Epithelial cell of esophagus (primary cell): ENCODE results near the gene EDN1.

Source experiments
- DNase-seq: peaks from one replicate; pipeline ENCODE4 v3.0.0; 2010; ENCODE audit warnings: low read depth
- H3K4me3 ChIP-seq: 2 replicates; pipeline ENCODE4 v1.5.1; 2011; ENCODE audit warnings: mild to moderate bottlenecking, low read length, control low read depth
- TF ChIP-seq, protein P1 (sequence below): IDR thresholded peaks from 2 replicates; pipeline ENCODE4 v1.5.1; 2011; ENCODE audit warnings: low read depth, mild to moderate bottlenecking, low read length, control low read depth, inconsistent platforms; ENCODE audit not compliant: insufficient read depth; ENCODE audit errors: missing control alignments

The EDN1 gene

DNA sequence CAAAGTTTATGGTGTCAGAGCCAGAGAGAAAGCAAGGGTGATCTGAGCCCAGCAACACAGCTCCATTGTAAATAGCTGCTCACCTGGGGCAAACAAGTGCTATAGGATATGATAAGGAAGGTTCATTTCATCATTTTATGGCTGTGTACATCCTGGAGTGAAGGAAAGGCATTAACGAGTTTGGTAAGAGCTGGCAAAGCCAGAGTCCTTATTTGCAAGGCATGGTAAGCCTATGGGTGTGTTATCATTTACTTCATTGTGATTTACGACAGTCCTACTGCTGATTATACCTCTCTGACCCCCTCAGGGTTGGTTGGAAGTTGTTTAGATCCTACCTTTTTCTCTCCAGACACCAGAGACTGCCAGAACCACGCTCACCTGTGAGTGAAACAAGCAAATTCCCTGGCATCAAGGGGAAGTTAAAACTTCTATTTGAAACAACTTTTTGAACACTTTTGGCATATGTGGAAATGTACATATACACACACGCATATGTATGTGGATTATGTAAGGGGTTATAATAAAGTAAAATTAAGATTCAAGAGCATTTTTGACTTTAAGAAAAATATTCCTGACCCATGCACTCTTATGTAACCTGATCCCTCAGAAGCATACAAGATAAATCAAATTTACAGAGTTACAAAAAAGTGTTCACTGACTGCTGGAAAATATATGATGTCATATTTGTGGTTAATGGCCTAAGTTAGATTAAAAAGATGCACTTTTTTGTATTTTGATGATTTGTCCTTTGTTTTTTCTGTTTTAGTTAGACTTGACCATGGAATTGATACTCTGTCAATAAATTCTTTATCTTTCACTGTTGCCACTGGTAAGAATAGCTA lies 40.4 kb upstream of the EDN1 start:
- DNase-seq, result no peak
- TF ChIP-seq, protein P1, sequence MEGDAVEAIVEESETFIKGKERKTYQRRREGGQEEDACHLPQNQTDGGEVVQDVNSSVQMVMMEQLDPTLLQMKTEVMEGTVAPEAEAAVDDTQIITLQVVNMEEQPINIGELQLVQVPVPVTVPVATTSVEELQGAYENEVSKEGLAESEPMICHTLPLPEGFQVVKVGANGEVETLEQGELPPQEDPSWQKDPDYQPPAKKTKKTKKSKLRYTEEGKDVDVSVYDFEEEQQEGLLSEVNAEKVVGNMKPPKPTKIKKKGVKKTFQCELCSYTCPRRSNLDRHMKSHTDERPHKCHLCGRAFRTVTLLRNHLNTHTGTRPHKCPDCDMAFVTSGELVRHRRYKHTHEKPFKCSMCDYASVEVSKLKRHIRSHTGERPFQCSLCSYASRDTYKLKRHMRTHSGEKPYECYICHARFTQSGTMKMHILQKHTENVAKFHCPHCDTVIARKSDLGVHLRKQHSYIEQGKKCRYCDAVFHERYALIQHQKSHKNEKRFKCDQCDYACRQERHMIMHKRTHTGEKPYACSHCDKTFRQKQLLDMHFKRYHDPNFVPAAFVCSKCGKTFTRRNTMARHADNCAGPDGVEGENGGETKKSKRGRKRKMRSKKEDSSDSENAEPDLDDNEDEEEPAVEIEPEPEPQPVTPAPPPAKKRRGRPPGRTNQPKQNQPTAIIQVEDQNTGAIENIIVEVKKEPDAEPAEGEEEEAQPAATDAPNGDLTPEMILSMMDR, result no peak

DNA sequence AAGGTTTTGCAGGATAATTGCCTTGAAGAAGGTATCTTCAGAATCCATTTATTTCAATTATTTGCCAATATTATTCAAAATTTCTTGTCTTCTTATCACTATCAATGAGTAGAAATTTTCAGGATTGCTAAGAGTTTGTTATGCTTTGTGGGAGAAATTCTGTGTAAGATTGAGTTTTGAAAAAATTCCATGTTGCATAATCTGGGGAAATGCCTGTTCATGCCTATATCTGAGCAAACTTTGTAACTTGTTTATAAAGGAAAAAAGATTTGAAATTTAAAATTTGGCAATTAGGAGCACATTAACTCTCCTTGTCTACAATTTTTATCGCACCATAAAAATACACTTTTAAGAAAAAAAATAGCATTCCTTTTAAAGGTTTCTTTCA lies 39.8 kb upstream of the EDN1 start:
- H3K4me3 ChIP-seq, result no peak overlapping the region
- TF ChIP-seq, protein P1, result no peak
- DNase-seq, result no peak

More for the DNA sequence above, 40.4 kb upstream of the EDN1 start:
- H3K4me3 ChIP-seq, result no peak overlapping the region

GRCh38 chr6:12254210-12254609 lies 36.0 kb upstream of the EDN1 start:
- no peak overlapping the region for H3K4me3 ChIP-seq
- DNase-seq, result no peak
- TF ChIP-seq, protein P1, result no peak

DNA sequence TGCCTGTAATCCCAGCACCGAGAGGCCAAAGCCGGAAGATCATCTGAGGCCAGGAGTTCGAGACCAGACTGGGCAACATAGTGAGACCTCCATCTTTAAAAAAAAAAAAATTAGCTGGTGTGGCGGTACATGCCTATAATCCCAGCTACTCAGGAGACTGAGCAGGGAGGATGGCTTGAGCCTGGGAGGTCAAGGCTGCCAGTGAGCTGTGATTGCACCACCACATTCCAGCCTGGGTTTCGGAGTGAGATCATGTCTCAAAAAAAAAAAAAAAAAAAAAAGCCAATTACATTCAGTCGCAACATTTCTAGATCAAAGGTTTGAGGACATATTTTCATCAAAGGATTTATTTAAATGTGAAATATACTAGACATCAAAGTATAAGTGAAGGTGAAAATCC lies 32.0 kb upstream of the EDN1 start:
- no peak for DNase-seq
- TF ChIP-seq, protein P1, result no peak

DNA sequence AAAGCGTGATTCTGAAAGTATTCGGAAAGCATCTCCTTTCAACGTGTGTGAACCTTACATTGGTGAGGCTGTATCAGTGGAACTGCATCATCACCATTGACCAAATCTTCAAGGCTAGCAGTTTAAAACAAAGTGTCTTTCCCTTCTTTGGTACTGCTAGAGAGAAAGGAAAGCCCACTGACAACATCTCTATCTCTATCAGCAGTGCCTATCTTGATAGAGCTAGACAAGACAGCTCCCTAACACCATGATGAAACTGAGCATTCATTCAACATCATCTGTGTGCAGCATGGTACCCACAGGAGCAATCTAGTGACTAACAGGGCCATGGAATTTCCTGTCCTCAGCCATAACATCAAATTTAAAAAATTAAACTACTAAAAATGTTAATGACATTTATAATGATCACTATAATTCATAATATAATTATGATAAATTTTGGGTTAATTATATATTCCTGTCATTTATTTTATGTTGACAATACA lies 31.5 kb upstream of the EDN1 start:
- TF ChIP-seq, protein P1, result no peak
- H3K4me3 ChIP-seq, result no peak overlapping the region
- DNase-seq, result no peak

More for the DNA sequence above, 32.0 kb upstream of the EDN1 start:
- H3K4me3 ChIP-seq, result no peak overlapping the region

DNA sequence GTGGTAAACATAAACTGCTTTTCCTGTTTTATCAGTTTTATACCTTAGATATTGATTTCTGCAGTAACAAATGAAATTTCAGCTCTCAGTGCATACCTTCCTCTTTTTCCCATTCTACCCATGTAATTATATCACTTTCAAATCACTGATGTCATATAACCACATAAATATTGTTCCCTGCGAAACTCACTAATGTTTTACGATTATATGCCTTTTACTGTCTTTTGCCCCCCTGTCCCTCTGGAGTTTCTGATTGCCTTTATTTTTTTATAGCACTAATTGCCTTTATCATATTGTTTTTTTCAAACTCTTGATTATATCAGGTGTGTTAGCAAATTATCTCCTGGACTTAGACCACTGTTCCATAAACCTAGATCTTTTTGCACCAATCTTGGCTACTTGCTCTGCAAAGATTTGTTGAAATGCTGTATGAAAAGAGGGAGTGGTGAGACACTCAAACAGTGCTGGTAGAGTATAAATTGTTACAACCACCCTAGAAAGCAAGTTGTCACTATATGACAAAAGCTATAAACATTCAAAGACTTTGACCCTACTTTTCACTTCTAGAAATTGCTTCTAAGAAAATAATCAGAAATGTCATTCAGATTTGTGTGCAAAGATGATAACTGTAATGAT lies 29.6 kb upstream of the EDN1 start:
- H3K4me3 ChIP-seq, result no peak overlapping the region
- TF ChIP-seq, protein P1, result no peak
- no peak for DNase-seq
